GM21381 (cell line): ENCODE measurements around the gene CA11.
"Not testable (repeated sequence)": the region's sequence is repeated elsewhere in the genome, so short reads cannot be mapped to it uniquely, and the experiment has no call there.

ENCODE experiments used
- ATAC-seq: cut with Tn5 transposase; IDR thresholded peaks from one replicate; pipeline ENCODE4 v1.9.1; 2021; ENCODE audit warnings: mild to moderate bottlenecking, moderate library complexity; ENCODE audit not compliant: unreplicated experiment

CA11 gene

GRCh38 chr19:48646001-48646721 lies at the start of gene CA11:
Gene CA11, minus strand, starts transcription at chr19:48646187. Its CDS starts 555 bp downstream, at chr19:48645632.
- ATAC-seq = peak; percentile 79

GRCh38 chr19:48693629-48694028 lies 47.6 kb upstream of the CA11 start:
- ATAC-seq = not testable (repeated sequence)

- no peak for ATAC-seq
Observed at GRCh38 chr19:48689449-48689848, 43.5 kb upstream of the CA11 start.

GRCh38 chr19:48687776-48688175 lies 41.8 kb upstream of the CA11 start:
- no peak for ATAC-seq

- ATAC-seq = not testable (repeated sequence)
Observed at GRCh38 chr19:48686637-48687036, 40.6 kb upstream of the CA11 start.

GRCh38 chr19:48686088-48686487 lies 40.1 kb upstream of the CA11 start:
- ATAC-seq = no peak

GRCh38 chr19:48685583-48685982 lies 39.6 kb upstream of the CA11 start:
- no peak for ATAC-seq

GRCh38 chr19:48683349-48683748 lies 37.4 kb upstream of the CA11 start:
- no peak for ATAC-seq

- no peak for ATAC-seq
Observed at GRCh38 chr19:48681127-48681470, 35.1 kb upstream of the CA11 start.

- ATAC-seq = no peak
Observed at GRCh38 chr19:48680436-48681126, 34.6 kb upstream of the CA11 start.

GRCh38 chr19:48680006-48680405 lies 34.0 kb upstream of the CA11 start:
- not testable (repeated sequence) for ATAC-seq

- ATAC-seq = no peak
Observed at GRCh38 chr19:48678201-48678600, 32.2 kb upstream of the CA11 start.

GRCh38 chr19:48676887-48677286 lies 30.9 kb upstream of the CA11 start:
- no peak for ATAC-seq

GRCh38 chr19:48676487-48676886 lies 30.5 kb upstream of the CA11 start:
- ATAC-seq = no peak

- no peak for ATAC-seq
Observed at GRCh38 chr19:48674921-48675824, 29.2 kb upstream of the CA11 start.

GRCh38 chr19:48674216-48674809 lies 28.3 kb upstream of the CA11 start:
- no peak for ATAC-seq

GRCh38 chr19:48673436-48674100 lies 27.6 kb upstream of the CA11 start:
- ATAC-seq = no peak

- no peak for ATAC-seq
Observed at GRCh38 chr19:48672994-48673393, 27.0 kb upstream of the CA11 start, which contains the start of gene NTN5. Gene NTN5, minus strand, starts transcription at chr19:48673017. Its CDS starts 2,031 bp downstream, at chr19:48670986.

GRCh38 chr19:48671446-48671995 lies 25.5 kb upstream of the CA11 start:
- no peak for ATAC-seq
